ENCODE data around the gene L3MBTL3. TPM values are rescaled to one million over a fixed set of nuclear protein-coding genes. Genes with fewer than 3 reads are reported as not detected.
A peak's percentile ranks its signal among the peaks of the same experiment; 100 is the strongest.

The L3MBTL3 gene
- total RNA-seq: 4.3 TPM
- long read RNA-seq: 0 reads

GRCh38 chr6:130018292-130018743 is at the start of gene L3MBTL3:
Gene L3MBTL3 (plus strand): TSS chr6:130018581. CDS start chr6:130042700, 24,119 bp downstream.
- intact Hi-C loops (cut with micrococcal nuclease): no loop called here
- ATAC-seq (peak; percentile 94), DNase-seq (peak; percentile 95)

GRCh38 chr6:129969064-129969463 is 49.3 kb upstream of the L3MBTL3 start:
- DNase-seq: no peak
- intact Hi-C loops (cut with micrococcal nuclease): no loop called here
- no peak for ATAC-seq

- ATAC-seq (no peak), DNase-seq (no peak)
- intact Hi-C loops (cut with micrococcal nuclease): no loop called here
Observed at GRCh38 chr6:129976110-129976509, 42.3 kb upstream of the L3MBTL3 start.

- no peak for ATAC-seq
- intact Hi-C loops (cut with micrococcal nuclease): no loop called here
Observed at GRCh38 chr6:129978148-129978916, 40.0 kb upstream of the L3MBTL3 start.

GRCh38 chr6:129980821-129981220 is 37.6 kb upstream of the L3MBTL3 start:
- intact Hi-C loops (cut with micrococcal nuclease): no loop called here
- DNase-seq: no peak
- ATAC-seq: no peak

More at GRCh38 chr6:129978148-129978916, 40.0 kb upstream of the L3MBTL3 start:
- no peak for DNase-seq

GRCh38 chr6:129981598-129981997 is 36.8 kb upstream of the L3MBTL3 start:
- ATAC-seq (no peak), DNase-seq (no peak)
- intact Hi-C loops (cut with micrococcal nuclease): no loop called here

GRCh38 chr6:129989396-129989795 is 29.0 kb upstream of the L3MBTL3 start:
- DNase-seq (no peak), ATAC-seq (no peak)
- intact Hi-C loops (cut with micrococcal nuclease): no loop called here

- intact Hi-C loops (cut with micrococcal nuclease): no loop called here
Observed at GRCh38 chr6:129992881-129993280, 25.5 kb upstream of the L3MBTL3 start.

GRCh38 chr6:129994410-129994809 is 24.0 kb upstream of the L3MBTL3 start:
- ATAC-seq: no peak
- intact Hi-C loops (cut with micrococcal nuclease): no loop called here
- no peak for DNase-seq

More at GRCh38 chr6:129992881-129993280, 25.5 kb upstream of the L3MBTL3 start:
- ATAC-seq: no peak
- DNase-seq: no peak

GRCh38 chr6:129996387-129996786 is 22.0 kb upstream of the L3MBTL3 start:
- intact Hi-C loops (cut with micrococcal nuclease): no loop called here

GRCh38 chr6:130000526-130001421 is 17.6 kb upstream of the L3MBTL3 start:
- ATAC-seq (no peak), DNase-seq (no peak)
- intact Hi-C loops (cut with micrococcal nuclease): no loop called here

More at GRCh38 chr6:129996387-129996786, 22.0 kb upstream of the L3MBTL3 start:
- DNase-seq: no peak
- no peak for ATAC-seq

- DNase-seq (no peak), ATAC-seq (no peak)
- intact Hi-C loops (cut with micrococcal nuclease): no loop called here
Observed at GRCh38 chr6:130008236-130008873, 10.0 kb upstream of the L3MBTL3 start.

- intact Hi-C loops (cut with micrococcal nuclease): no loop called here
- ATAC-seq: no peak
Observed at GRCh38 chr6:130009146-130009545, 9.2 kb upstream of the L3MBTL3 start.

GRCh38 chr6:130010387-130010786 is 8.0 kb upstream of the L3MBTL3 start:
- no peak for ATAC-seq
- DNase-seq: no peak
- intact Hi-C loops (cut with micrococcal nuclease): no loop called here

More at GRCh38 chr6:130009146-130009545, 9.2 kb upstream of the L3MBTL3 start:
- no peak for DNase-seq

- DNase-seq (no peak), ATAC-seq (no peak)
- intact Hi-C loops (cut with micrococcal nuclease): no loop called here
Observed at GRCh38 chr6:130012728-130013127, 5.7 kb upstream of the L3MBTL3 start.

GRCh38 chr6:130018744-130019325 is 454 bp downstream of the L3MBTL3 start:
- DNase-seq (peak; percentile 30), ATAC-seq (peak; percentile 4)
- intact Hi-C loops (cut with micrococcal nuclease): no loop called here

- DNase-seq (peak; percentile 46), ATAC-seq (no peak)
- intact Hi-C loops (cut with micrococcal nuclease): loop anchor here (5.0 kb wide), 1 partner anchor 422 kb away; no protein-coding TSS in a partner anchor
Observed at GRCh38 chr6:130019326-130020072, 1.1 kb downstream of the L3MBTL3 start.
